HG03045 (cell line): Measurements from ENCODE around the gene TUBA4A.
A peak's percentile ranks its signal among the peaks of the same experiment; 100 is the strongest.

Source experiments
- ATAC-seq: cut with Tn5 transposase; IDR thresholded peaks from one replicate; pipeline ENCODE4 v1.9.1; 2021; ENCODE audit warnings: mild to moderate bottlenecking, moderate library complexity; ENCODE audit not compliant: unreplicated experiment

TUBA4A gene

DNA sequence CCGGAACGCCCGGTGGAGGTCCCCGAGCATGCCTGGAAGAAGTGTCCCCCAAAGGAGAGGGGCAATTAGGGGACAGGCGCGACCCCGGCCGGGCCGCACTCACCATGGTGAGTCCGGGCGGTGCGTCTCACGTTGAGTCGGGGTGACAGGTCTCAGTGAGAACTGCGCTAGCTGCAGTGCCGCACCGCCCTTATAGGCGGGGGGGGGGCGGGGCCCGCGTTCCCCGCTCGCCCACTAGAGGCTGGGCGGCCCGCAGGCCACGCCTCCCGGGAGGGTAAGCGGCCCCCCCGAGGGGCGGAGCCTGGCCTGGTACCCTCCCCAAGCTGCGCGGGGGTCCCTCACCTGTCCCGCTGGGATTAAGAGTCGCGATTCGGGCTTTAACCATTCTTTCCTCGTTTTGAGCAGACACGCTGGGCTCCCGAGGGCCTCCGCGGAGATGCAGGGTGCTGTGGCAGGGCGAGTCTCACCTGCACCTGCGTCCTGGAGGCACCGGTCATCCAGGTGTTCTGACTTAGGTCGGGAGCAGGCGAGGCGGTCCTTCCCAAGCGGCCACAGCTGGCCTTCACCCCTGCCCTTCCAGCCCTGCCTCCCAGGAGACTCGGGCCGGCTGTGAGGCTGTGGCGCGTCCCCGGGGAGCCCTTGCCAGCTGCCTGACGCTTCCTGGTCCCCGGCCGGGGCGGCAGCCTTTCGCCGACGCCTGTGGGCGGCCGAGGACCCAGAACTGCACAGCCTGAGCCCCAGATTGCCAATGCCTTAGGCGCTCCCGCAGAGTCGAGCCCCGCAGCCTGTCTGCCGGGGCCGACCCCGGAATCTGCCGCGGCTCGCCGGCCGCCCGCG, at the start of gene TUBA4A:
TSS of gene TUBA4A (minus strand) at position 166 of the 837 bp plus-strand sequence. CDS start at position 106, 60 bp downstream.
- ATAC-seq: peak; percentile 59

DNA sequence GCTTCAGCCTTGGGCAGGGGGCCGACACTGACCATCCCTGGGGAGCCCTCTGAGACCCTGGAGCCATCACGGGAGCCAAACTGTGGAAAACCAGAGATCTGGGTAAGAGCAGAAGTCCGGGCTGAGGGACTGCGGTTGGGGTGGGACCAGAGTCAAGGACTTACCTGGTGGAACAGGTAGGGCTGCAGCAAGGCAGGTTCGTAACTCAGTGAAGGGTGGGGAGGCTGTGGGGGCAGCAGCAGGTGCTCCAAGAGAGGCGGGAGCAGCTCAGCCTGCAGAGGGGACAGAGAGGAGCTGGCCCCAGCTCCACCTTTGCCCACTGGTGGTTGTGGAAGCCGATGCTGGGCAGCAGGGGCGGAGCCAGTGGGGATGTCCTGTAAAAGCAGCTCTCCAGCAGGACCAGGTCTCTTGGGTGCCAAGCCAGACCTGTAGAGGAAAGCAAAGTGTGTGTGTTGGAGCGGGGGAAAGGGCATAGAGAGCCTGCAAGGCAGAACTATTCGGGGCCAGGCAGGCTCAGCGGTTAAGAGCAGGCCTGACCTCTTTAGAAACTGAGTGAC, 48.8 kb upstream of the TUBA4A start:
- ATAC-seq: no peak

DNA sequence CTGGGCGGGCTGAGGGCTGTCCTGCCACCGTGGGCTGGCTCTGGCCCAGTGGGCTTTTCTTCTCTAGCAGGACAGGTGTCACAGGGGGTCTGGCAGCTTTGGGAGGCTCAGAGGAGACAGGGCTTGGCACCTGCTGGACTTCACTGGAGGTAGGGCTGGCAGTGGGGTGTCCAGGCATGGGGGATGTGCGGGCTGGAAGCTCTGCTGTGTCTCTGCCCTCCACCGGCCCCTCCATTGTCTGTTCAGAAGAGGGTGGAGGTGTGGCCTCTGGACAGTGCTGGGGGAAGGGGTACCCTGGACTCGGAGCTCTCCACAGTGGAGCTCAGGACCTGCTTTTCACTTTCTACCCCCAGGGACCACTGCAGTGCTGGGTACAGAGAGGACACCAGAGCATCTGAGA, 46.3 kb upstream of the TUBA4A start:
- no peak for ATAC-seq

DNA sequence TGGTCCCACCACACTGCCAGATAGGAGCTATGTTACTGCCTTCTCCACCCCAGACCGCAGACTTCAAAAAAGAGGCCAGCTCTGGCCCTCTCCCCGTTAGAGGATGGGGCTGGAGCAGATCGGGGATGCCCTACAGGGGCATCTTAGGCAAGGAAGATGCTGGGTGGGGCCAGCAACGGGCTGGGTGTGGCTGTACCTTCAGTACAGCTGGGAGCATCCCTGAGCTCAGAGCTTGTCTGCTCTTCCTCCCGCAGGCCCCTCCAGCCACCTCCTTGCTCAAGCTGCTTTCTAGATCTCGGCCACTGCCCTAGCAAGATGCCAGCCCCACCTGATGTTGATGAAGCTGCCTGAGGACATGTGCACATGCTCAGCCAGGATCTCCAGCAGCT, 45.6 kb upstream of the TUBA4A start:
- no peak for ATAC-seq

- peak; percentile 54 for ATAC-seq
Observed at GRCh38 chr2:219298759-219299371, 45.1 kb upstream of the TUBA4A start.

GRCh38 chr2:219297766-219298456, 44.2 kb upstream of the TUBA4A start:
- ATAC-seq: no peak

GRCh38 chr2:219296631-219297391, 43.1 kb upstream of the TUBA4A start:
- no peak for ATAC-seq

DNA sequence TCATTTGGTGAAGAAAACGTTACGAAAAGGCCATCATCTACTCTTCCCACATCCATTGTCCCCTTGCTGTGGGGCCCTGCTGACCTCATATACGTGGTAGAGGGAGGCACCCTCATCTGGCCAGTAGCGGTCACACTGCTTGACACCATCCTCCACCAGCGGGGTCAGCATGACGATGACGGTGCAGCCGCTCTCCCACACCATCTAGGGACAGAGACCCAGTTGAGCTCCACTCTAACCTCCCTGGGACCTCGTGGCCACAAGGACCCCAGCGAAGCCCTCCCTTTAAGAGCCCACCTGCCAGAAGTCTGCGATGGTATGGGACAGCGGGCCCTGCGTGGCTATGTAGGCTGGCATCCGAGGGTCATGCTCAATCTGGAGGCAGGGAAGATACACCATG, 42.4 kb upstream of the TUBA4A start:
- ATAC-seq: no peak

DNA sequence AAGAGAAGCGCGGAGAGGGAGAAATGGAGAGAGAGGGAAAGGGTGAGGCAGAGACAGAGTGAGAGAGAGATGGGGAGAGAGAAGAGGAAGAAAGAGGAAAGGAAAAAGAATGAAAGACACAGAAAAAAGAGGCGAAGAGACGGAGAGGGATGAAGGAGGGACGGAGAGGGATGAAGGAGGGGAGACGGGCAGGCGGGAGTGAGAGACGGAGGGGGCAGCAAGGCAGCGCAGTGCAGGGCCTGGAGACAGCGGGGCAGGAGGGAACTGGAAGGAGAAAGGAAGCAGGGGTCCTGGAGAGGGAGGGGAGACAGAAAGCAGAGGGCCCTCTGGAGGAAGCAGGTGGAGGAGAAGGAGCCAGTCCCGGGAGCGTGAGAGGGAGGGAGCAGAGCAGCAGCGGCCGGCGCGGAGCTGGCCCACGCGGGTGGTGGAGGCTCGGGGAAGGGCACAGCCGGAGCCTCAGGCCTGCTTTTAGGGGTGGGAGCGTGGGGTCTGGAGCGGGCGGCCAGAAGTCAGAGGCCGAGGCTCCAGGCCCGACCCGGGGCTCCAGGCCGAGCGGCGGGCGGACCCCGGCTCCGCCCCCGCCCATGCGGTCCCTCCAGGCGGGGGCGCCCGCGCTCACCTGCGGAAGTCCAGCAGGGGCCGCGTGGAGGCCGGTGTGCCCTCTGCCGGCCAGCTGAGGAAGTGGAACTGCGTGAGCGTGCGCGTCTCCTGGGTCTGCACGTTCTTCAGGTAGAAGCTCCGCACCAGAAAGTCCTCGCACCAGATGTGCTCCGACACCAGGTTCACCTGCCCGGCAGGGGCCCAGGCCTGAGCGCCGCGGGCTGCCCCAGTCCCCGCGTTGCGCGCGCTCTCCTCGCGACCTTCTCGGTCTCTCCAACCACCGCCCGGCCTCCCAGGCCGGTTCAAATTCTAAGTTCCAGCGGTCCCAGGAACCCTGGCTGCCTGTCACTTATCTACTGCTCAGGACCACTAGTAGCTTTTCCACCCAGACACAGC, 40.9 kb upstream of the TUBA4A start:
- peak; percentile 80 for ATAC-seq

DNA sequence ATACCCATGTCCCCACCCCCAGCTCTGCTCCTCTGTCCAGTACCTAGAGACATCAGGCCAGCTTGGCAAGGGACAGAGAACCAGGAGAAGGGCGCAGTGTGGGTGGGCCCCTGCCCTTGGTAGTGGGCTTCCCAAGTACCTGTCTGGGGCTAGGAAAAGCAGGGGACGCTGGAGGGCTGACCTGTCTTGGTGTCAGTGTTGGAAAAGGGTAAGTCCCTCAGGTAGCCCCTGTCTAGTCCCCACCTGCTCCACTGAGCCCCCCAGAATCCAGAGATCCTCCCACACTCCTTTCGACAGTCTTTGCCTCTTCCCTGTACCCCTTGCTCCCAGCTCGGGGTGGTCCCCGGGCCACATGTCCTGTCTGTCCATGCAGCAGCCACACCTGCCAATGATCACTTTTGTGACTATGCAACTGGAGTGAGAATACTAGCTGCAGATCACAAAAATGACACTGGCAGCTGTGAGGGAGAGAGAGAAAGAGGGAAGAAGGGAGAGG, 40.1 kb upstream of the TUBA4A start:
- ATAC-seq: no peak

DNA sequence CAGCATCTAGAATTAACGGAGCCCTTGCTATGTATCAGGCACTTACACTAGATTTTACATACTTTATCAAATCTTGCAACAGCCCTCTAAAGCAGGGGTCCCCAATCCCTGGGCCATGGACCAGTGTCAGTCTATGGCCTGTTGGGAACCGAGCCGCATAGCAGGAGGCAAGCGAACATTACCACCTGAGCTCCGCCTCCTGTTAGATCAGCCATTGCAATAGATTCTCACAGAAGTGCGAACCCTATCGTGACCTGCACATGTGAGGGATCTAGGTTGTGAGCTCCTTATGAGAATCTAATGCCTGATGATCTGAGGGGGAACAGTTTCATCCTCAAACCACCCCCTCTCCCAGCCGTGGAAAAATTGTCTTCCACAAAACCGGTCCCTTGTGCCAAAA, 38.9 kb upstream of the TUBA4A start:
- ATAC-seq: no peak

DNA sequence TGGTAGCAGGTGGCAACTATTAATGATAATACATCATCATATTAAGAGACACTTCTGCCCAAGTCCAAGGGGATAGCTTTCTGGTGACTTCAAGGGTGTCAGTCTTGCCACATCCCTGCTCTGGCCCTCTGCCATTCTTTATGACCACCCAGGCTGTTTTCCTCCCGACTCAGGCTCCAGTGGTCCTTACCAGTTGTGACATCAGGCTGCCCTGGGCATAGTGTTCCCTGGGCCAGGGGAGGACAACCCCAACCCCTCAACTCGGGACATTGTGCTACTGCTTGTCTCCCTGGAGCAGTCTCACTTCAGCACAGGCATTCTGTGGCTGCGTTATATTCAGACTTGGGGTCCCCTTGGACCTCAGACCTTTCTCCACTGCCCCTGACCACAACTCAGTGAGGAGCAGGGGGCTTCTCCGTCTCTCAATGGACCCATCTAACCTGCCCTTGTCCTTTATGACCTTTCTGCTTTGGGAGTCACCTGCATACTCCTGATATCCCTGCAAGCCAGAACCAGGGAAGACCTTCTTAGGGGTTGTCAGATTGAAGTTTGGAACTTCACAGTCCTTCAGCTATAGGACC, 38.3 kb upstream of the TUBA4A start:
- ATAC-seq: no peak

DNA sequence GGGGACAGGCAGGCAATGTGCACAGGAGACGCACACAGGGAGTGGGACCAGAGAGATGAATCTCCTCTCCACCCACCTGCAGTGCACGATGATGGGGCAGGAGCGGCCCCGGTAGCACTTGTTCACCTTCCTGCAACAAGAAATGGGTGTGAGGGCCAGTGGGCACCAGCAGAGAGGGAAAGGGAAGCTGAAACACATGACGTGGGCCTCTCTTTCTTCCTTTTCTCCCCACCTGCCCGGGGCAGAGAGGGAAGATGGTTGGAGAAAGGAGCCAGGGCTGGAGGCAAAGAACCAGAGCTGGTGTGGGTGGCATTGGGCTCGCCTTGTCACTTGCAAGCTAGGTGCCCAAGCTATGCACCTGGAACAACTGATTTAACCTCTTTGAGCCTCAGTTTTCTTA, 37.7 kb upstream of the TUBA4A start:
- ATAC-seq: no peak

- no peak for ATAC-seq
Observed at GRCh38 chr2:219290381-219291171, 36.9 kb upstream of the TUBA4A start.

- no peak for ATAC-seq
Observed at GRCh38 chr2:219289537-219290361, 36.0 kb upstream of the TUBA4A start.

- no peak for ATAC-seq
Observed at GRCh38 chr2:219289195-219289536, 35.4 kb upstream of the TUBA4A start.

DNA sequence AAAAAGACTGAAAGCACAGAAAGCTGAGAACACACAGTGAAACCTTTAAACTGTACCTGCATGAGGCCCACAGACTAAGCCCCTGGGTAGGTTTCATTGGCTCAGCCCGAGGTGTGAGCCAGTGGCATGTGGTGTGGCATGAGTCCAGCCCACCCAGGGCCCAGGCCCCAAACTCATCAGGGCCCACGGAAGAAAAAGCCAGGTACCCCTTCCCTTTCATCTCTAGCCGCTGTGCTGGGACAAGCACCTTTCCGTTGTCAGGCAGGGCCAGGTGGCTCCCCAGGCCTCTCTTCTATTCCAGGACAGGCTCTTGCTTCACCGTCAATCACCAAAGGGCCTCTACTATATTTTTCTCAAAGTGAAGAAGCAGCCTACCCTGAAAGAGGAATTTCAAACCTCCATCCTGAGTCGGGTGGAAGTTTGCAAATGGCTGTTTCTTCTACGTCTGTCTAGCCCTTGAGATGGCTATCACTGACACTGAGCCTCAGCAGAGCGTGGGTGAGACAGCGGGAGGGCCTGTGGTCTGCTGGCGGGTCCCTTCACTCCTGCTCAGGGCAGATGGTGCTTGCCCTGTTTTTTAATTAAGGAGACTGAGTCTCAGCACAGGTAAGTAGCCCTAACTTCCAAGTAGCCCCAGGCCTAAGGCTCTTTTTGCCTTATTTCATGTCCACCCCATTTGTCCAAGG, 34.0 kb upstream of the TUBA4A start:
- no peak for ATAC-seq
